Neuronal stem cell (in vitro differentiated cells): ENCODE measurements around the gene ACTL7A.

Source experiments
- DNase-seq: peaks from one replicate; pipeline ENCODE4 v3.0.0-alpha.2; 2013; ENCODE audit warnings: low spot score
- H2AFZ ChIP-seq: one replicate; pipeline ENCODE4 v1.6.1; 2013; ENCODE audit warnings: mild to moderate bottlenecking, low read length, inconsistent platforms
- H2AK5ac ChIP-seq: 2 replicates; pipeline ENCODE4 v1.6.1; 2013; ENCODE audit warnings: low read depth, mild to moderate bottlenecking, inconsistent platforms, low read length, moderate library complexity, mixed read lengths
- H2BK120ac ChIP-seq: 2 replicates; pipeline ENCODE4 v1.6.1; 2013; ENCODE audit warnings: low read depth, mild to moderate bottlenecking, inconsistent platforms, low read length, moderate library complexity, mixed read lengths
- H2BK12ac ChIP-seq: one replicate; pipeline ENCODE4 v1.6.1; 2013; ENCODE audit warnings: low read length, inconsistent platforms
- H2BK15ac ChIP-seq: 2 replicates; pipeline ENCODE4 v1.6.1; 2013; ENCODE audit warnings: mild to moderate bottlenecking, low read length, inconsistent platforms, mixed read lengths
- H2BK5ac ChIP-seq: one replicate; pipeline ENCODE4 v1.6.1; 2013; ENCODE audit warnings: inconsistent platforms, mild to moderate bottlenecking, low read length, moderate library complexity
- H3K14ac ChIP-seq: one replicate; pipeline ENCODE4 v1.6.1; 2013; ENCODE audit warnings: low read length, inconsistent platforms
- H3K18ac ChIP-seq: 2 replicates; pipeline ENCODE4 v1.6.1; 2013; ENCODE audit warnings: low read length, inconsistent platforms
- H3K23ac ChIP-seq: 2 replicates; pipeline ENCODE4 v1.6.1; 2013; ENCODE audit warnings: low read depth, mild to moderate bottlenecking, mixed read lengths, low read length, inconsistent platforms; ENCODE audit not compliant: poor library complexity
- H3K27ac ChIP-seq: replicated peaks from 3 replicates; pipeline ENCODE4 v1.5.1; 2013; ENCODE audit warnings: low read length, inconsistent platforms
- H3K27me3 ChIP-seq, 3 experiments: 2 replicates each; pipeline ENCODE4 v1.6.1; 2013; ENCODE audit warnings: low read length in 3 of 3, mild to moderate bottlenecking in 2 of 3, inconsistent platforms in 1 of 3, low read depth in 1 of 3, mixed read lengths in 1 of 3, moderate library complexity in 1 of 3; ENCODE audit not compliant: control insufficient read depth in 3 of 3, insufficient read depth in 3 of 3
- H3K36me3 ChIP-seq, 2 donors: replicated peaks in 1 of 2; 2 replicates each; pipeline ENCODE4 v1.6.1; 2013; ENCODE audit warnings: low read length in 2 of 2; ENCODE audit not compliant: control insufficient read depth in 2 of 2, insufficient read depth in 2 of 2
- H3K4ac ChIP-seq: 2 replicates; pipeline ENCODE4 v1.6.1; 2013; ENCODE audit warnings: inconsistent platforms, mild to moderate bottlenecking, low read length, moderate library complexity
- H3K4me1 ChIP-seq, 2 donors: 1 replicate in 1 of 2; 2 replicates in 1 of 2; pipeline ENCODE4 v1.6.1; 2013; ENCODE audit warnings: low read length in 2 of 2, low read depth in 1 of 2; ENCODE audit not compliant: control insufficient read depth in 2 of 2, insufficient read depth in 1 of 2
- H3K4me2 ChIP-seq: one replicate; pipeline ENCODE4 v1.6.1; 2013; ENCODE audit warnings: mild to moderate bottlenecking, low read length, inconsistent platforms; ENCODE audit not compliant: insufficient read depth, poor library complexity, severe bottlenecking
- H3K4me3 ChIP-seq, 2 donors: 2 replicates each; pipeline ENCODE4 v1.5.1; 2013; ENCODE audit warnings: low read length in 2 of 2, mild to moderate bottlenecking in 2 of 2, inconsistent platforms in 1 of 2, moderate library complexity in 1 of 2
- H3K79me1 ChIP-seq: one replicate; pipeline ENCODE4 v1.6.1; 2013; ENCODE audit warnings: low read depth, mild to moderate bottlenecking, inconsistent platforms, low read length, moderate library complexity
- H3K9ac ChIP-seq: one replicate; pipeline ENCODE4 v1.6.1; 2013; ENCODE audit warnings: mild to moderate bottlenecking, low read depth, low read length, inconsistent platforms; ENCODE audit not compliant: poor library complexity
- H3K9me3 ChIP-seq, 2 donors: replicated peaks in 1 of 2; 2 replicates each; pipeline versions ENCODE3 to v1.6.1; 2013; ENCODE audit warnings: low read length in 2 of 2, mild to moderate bottlenecking in 2 of 2, inconsistent platforms in 1 of 2, low read depth in 1 of 2, mixed read lengths in 1 of 2, moderate library complexity in 1 of 2; ENCODE audit not compliant: control insufficient read depth in 2 of 2, insufficient read depth in 1 of 2
- H4K8ac ChIP-seq: one replicate; pipeline ENCODE4 v1.6.1; 2013; ENCODE audit warnings: low read depth, mild to moderate bottlenecking, inconsistent platforms, low read length, moderate library complexity
- H4K91ac ChIP-seq: one replicate; pipeline ENCODE4 v1.6.1; 2013; ENCODE audit warnings: low read length, low read depth, mild to moderate bottlenecking, inconsistent platforms; ENCODE audit not compliant: poor library complexity
- WGBS, 2 donors: extraction: QIAGEN DNeasy Blood & Tissue Kit; methylation state at CpG; one replicate each; pipeline ENCODE4 v1.1.7; 2013; ENCODE audit warnings: missing lambda C conversion rate in 2 of 2, mixed read lengths in 1 of 2; ENCODE audit not compliant: insufficient read length in 2 of 2, insufficient replicate concordance in 1 of 2; ENCODE audit errors: extremely low coverage in 2 of 2; 5-methylcytosine and 5-hydroxymethylcytosine counted together

ACTL7A gene

DNA sequence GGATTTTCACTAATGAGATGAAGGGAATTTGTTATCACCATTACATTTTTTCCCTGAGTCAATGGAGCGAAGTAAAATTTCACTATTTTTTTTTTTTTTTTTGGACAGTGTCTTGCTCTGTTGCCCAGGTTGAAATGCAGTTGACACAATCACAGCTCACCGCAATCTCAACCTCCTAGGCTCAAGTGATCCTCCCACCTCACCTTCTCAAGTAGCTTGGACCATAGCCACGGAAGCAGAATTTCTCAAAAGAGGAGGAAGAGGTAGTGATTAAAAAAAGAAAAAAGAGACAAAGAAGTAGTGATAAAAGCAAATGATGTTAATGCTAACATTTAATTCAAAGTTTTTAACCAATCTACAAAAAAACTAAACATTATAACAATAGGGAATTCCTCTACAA lies 42.1 kb downstream of the ACTL7A start:
- H3K18ac ChIP-seq: no peak overlapping the region
- H3K4me3 ChIP-seq: no peak overlapping the region
- H3K27me3 ChIP-seq: no peaks in the 10 kb centered on the region
- no peak overlapping the region for H2AFZ ChIP-seq
- H3K23ac ChIP-seq: no peak overlapping the region
- WGBS, 2 donors: no CpG with 5 or more reads among the region's 3 CpGs
- no peaks in the 10 kb centered on the region for H3K4me1 ChIP-seq
- no peak overlapping the region for H2BK5ac ChIP-seq
- peaks cover 29 to 96% of the 10 kb centered on the region in 2 donors for H3K36me3 ChIP-seq
- H3K9me3 ChIP-seq: no peaks in the 10 kb centered on the region
- no peak overlapping the region for H3K27ac ChIP-seq
- H4K8ac ChIP-seq: no peak overlapping the region
- no peak overlapping the region for H4K91ac ChIP-seq
- no peak overlapping the region for H2BK15ac ChIP-seq
- no peak overlapping the region for H2BK120ac ChIP-seq
- H3K14ac ChIP-seq: no peak overlapping the region
- DNase-seq: no peak
- peaks cover 2% of the 10 kb centered on the region for H3K79me1 ChIP-seq
- no peak overlapping the region for H2AK5ac ChIP-seq
- no peak overlapping the region for H3K9ac ChIP-seq
- H3K4ac ChIP-seq: no peak overlapping the region
- no peak overlapping the region for H3K4me2 ChIP-seq
- no peak overlapping the region for H2BK12ac ChIP-seq

DNA sequence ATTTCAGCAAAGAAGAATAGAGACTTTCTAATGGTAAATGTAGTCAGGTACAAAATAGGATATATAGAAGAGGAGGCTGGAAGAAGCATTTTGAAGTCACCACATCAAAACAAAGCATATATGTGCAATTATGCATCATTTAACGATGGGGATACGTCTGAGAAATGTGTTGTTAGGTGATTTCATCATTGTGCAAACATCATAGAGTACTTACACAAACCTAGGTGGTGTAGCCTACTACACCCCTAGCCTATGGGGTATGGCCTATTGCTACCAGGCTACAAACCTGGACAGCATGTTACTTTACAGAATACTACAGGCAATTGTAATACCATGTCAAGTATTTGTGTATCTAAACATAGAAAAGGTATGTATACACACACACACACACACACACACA lies 43.4 kb downstream of the ACTL7A start:
- H2BK5ac ChIP-seq: no peak overlapping the region
- no peak overlapping the region for H3K4me3 ChIP-seq
- H2BK15ac ChIP-seq: no peak overlapping the region
- no peak overlapping the region for H3K18ac ChIP-seq
- no peaks in the 10 kb centered on the region for H3K9me3 ChIP-seq
- no peak overlapping the region for H2BK120ac ChIP-seq
- no peak overlapping the region for H2AFZ ChIP-seq
- no peak overlapping the region for H3K14ac ChIP-seq
- H3K4me1 ChIP-seq: no peaks in the 10 kb centered on the region
- no peak for DNase-seq
- H2BK12ac ChIP-seq: no peak overlapping the region
- H3K36me3 ChIP-seq: peaks cover 28 to 96% of the 10 kb centered on the region in 2 donors
- no peak overlapping the region for H3K27ac ChIP-seq
- H3K27me3 ChIP-seq: no peaks in the 10 kb centered on the region
- no CpG with 5 or more reads among the region's 2 CpGs for WGBS, 2 donors
- no peak overlapping the region for H3K23ac ChIP-seq
- H3K4ac ChIP-seq: no peak overlapping the region
- H3K9ac ChIP-seq: no peak overlapping the region
- no peak overlapping the region for H3K4me2 ChIP-seq
- H4K8ac ChIP-seq: no peak overlapping the region
- no peak overlapping the region for H4K91ac ChIP-seq
- peaks cover 2% of the 10 kb centered on the region for H3K79me1 ChIP-seq
- no peak overlapping the region for H2AK5ac ChIP-seq

DNA sequence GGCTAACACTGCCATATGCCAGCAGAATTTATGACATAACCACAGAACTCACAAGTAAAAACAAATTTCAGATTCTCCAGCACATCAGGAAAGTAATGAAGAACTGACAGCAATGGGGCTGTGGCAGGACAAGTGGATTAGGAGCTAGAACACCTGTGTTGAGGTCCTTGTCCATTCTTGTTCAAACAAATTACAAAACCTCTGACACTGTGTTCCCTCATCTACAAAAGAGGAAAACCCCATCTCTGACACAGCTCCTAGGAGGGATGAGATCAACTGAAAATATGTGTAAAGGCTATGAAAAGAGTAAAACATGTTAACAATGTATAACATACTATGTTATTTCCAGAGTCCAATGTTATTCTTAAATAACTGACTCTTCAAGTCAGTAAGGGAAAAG lies 48.3 kb downstream of the ACTL7A start:
- no peak overlapping the region for H2AFZ ChIP-seq
- H3K27me3 ChIP-seq: no peaks in the 10 kb centered on the region
- H2BK120ac ChIP-seq: no peak overlapping the region
- H2BK15ac ChIP-seq: no peak overlapping the region
- H3K4ac ChIP-seq: no peak overlapping the region
- H4K91ac ChIP-seq: no peak overlapping the region
- H3K9me3 ChIP-seq: no peaks in the 10 kb centered on the region
- H2BK5ac ChIP-seq: no peak overlapping the region
- no peak overlapping the region for H3K18ac ChIP-seq
- DNase-seq: no peak
- no peak overlapping the region for H2AK5ac ChIP-seq
- no peak overlapping the region for H3K9ac ChIP-seq
- H3K79me1 ChIP-seq: peaks cover 2% of the 10 kb centered on the region
- H3K14ac ChIP-seq: no peak overlapping the region
- no peak overlapping the region for H3K23ac ChIP-seq
- no peak overlapping the region for H3K27ac ChIP-seq
- H3K36me3 ChIP-seq: peaks cover 29 to 96% of the 10 kb centered on the region in 2 donors
- H4K8ac ChIP-seq: no peak overlapping the region
- H2BK12ac ChIP-seq: no peak overlapping the region
- H3K4me2 ChIP-seq: no peak overlapping the region
- no peaks in the 10 kb centered on the region for H3K4me1 ChIP-seq
- H3K4me3 ChIP-seq: no peak overlapping the region

GRCh38 chr9:108910914-108911313 lies 48.8 kb downstream of the ACTL7A start:
- H3K9me3 ChIP-seq: no peaks in the 10 kb centered on the region
- no peak overlapping the region for H4K8ac ChIP-seq
- H3K4me3 ChIP-seq: no peak overlapping the region
- no peak overlapping the region for H2BK5ac ChIP-seq
- H3K27ac ChIP-seq: no peak overlapping the region
- no peak overlapping the region for H3K9ac ChIP-seq
- no peak overlapping the region for H3K4ac ChIP-seq
- no peak overlapping the region for H2BK15ac ChIP-seq
- H2BK120ac ChIP-seq: no peak overlapping the region
- H4K91ac ChIP-seq: no peak overlapping the region
- H2AK5ac ChIP-seq: no peak overlapping the region
- H3K4me2 ChIP-seq: no peak overlapping the region
- H3K23ac ChIP-seq: no peak overlapping the region
- H3K18ac ChIP-seq: no peak overlapping the region
- peaks cover 2% of the 10 kb centered on the region for H3K79me1 ChIP-seq
- no peak for DNase-seq
- no peaks in the 10 kb centered on the region for H3K27me3 ChIP-seq
- no peak overlapping the region for H2AFZ ChIP-seq
- peaks cover 28 to 96% of the 10 kb centered on the region in 2 donors for H3K36me3 ChIP-seq
- H2BK12ac ChIP-seq: no peak overlapping the region
- WGBS, 2 donors: no CpG with 5 or more reads among the region's 2 CpGs
- H3K4me1 ChIP-seq: no peaks in the 10 kb centered on the region
- no peak overlapping the region for H3K14ac ChIP-seq
